Activated T-helper 1 cell treated with anti-CD3 and anti-CD28 coated beads, Interleukin-2, amount 50 U/mL, for 16 hours (primary cell): ENCODE data around the gene CYS1.
A peak's percentile ranks its signal among the peaks of the same experiment; 100 is the strongest.

Experiments used
- DNase-seq, 2 donors: peaks; one replicate each; pipeline ENCODE4 v3.0.0-alpha.2; 2020; ENCODE audit warnings: low read depth in 1 of 2, low spot score in 1 of 2

Gene CYS1

GRCh38 chr2:10072656-10073480 is 7.3 kb downstream of the CYS1 start:
- DNase-seq = peak; percentile 55 to 64

GRCh38 chr2:10071595-10071994 is 8.6 kb downstream of the CYS1 start:
- no peak for DNase-seq

DNA sequence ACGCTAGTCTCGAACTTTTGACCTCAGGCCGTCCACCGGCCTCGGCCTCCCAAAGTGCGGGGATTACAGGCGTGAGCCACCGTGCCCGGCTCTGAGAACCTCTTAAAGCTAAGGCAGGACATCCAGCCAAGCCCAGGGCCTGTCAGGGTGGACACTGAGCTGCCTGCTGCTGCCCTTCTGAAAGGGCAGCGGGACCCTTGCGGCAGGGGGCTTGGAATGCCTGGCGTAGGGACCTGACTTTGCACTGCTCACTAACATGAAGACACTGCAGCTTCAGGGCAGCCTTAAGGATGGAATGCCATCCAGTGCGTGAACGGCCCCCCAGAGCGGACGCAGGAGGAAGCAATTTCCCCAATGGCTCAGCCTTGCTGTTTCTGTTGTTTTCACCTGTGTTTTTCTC is 9.0 kb downstream of the CYS1 start:
- no peak for DNase-seq

DNA sequence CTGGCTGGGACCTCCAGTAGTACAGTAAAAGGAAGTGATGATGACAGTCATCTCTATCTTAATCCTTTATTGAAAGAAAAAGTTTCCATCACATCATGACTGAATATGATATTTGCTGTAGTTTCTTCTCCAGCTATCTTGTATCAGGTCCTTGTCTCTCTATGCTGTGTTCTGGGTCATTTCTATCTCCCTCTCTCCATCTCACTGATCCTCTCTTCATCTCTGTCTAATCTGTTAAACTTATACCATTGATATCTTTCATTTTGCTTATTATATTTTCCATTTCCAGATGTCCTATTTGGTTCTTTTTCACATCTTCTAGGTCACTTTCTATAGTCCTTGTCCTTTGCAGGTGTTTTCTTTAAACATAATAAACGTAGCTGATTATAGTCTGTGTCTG is 12.3 kb downstream of the CYS1 start:
- no peak for DNase-seq

GRCh38 chr2:10067330-10067729 is 12.9 kb downstream of the CYS1 start:
- DNase-seq = no peak

DNA sequence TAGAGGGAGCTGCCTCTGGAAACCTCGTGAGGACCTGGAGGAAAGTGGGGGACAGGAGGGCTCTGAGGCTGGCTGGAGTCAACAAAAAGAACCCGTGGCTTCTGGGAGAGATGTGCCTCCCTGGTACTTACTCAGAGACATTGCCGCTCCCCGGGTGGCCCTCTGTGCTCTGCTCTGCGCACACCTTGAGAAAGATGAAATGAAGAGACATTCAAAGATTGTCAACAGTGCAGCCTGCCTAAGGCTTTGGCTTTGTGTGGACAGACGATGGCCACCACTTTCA is 14.5 kb downstream of the CYS1 start:
- no peak for DNase-seq

GRCh38 chr2:10064932-10065772 is 15.1 kb downstream of the CYS1 start:
- DNase-seq = no peak

GRCh38 chr2:10063566-10063965 is 16.6 kb downstream of the CYS1 start:
- no peak for DNase-seq

DNA sequence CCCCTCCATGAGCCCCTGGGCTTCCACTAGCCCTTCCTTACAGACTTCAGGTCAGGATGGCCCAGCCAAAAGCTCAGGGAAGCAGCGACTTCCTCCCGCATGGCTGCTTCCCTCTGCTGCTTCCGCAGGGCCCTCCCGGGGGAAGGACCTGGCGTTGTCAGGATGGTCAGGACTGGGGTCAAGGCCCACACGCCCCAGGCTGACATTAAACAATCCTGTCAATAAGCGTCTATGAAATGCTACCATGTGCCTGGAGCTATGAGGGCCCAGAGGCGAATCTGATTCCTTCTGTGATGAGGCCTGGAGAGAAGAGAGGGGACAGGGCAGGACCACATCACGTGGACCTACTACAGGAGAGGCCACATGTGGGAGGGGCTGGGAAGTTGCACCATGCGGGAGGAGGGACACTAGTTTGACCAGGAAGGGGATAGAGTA is 17.3 kb downstream of the CYS1 start:
- no peak for DNase-seq

GRCh38 chr2:10061221-10061925 is 18.8 kb downstream of the CYS1 start:
- DNase-seq = no peak

DNA sequence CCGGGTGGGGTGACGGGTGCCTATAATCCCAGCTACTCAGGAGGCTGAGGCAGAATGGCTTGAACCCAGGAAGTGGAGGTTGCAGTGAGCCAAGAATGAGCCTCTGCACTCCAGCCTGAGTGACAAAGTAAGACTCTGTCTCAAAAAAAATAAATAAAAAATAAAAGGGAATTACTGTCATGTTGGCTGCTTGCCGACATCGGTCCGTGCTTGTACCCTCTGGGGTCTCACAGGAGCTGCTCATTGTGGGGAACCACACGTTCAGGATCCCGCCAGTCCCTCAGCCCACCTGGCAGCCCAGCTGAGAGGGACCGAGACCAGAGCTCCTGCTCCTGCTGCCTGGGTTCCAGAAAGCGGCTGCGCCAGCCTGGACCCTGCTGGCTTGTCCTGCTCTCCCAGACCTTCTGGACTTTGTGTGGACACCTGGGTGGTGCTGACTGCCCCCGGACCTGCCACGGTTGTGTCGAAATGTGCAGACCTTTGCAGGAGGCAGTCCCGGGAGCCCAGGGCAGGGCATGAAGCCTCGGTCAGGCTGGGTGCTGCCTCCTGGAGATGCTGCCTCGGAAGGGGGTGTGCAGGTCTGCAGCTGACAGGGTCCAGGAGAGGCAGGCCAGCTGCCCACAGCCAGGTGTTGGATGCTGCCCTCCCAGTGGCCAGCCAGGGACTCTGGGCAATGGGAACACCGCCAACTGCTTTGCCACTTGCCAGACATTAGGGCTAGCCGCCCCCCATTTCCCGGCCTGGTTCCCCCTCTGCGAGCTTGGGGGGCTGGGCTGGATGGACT is 20.5 kb downstream of the CYS1 start:
- DNase-seq = no peak

DNA sequence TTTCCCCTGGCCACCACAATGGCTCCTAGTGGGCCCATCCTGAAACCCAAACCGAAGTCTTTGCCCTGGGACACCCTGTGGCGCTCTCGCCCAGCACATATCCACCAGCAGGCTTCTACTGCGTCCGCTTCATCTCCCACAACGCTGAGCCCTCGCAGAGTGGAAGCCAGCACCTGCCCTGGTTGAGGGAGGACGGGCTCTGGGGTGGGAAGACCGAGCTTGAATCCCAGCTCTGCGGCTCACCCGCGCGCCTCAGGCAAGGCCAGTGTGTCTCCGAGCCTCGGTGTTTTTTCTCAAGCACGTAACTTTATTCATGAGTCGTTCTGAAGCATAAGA is 21.2 kb downstream of the CYS1 start:
- DNase-seq = no peak

DNA sequence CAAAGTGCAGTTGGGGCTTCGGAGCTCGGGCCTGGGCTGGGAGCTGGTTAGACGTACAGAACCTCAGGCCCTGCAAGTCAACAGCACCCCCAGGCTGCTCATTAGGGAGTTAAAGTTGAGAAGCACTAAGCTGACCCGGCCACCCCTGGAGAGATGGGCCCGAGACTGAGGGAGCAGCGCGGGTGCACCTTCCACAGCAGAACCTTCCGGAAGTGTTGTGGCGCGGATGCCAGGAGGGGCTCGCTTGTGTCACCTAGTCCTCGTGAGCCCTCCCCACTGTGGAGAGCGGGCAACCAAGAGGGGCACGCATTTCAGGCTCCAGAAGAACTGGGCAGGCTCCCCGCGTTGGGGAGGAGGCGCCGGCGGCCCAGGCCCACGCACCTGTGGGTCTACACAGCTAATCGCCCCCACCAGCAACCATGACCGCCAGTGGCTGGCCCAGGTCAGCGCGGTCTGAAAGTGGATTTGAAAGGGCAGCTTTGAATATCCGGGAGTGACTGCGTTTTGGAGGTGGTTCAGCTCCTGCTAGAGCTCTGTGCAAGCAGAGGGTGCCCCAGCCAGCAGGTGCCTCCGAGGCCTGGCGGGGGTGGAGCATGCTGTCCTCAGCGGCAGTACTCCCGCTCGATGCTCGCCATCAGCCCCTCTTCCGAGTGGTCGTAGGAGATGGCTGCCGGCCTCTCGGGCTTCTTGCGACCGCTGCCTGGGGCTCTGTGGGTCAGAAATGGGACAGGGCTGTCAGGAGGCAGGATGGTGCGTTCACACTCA is 21.8 kb downstream of the CYS1 start:
- DNase-seq = no peak

DNA sequence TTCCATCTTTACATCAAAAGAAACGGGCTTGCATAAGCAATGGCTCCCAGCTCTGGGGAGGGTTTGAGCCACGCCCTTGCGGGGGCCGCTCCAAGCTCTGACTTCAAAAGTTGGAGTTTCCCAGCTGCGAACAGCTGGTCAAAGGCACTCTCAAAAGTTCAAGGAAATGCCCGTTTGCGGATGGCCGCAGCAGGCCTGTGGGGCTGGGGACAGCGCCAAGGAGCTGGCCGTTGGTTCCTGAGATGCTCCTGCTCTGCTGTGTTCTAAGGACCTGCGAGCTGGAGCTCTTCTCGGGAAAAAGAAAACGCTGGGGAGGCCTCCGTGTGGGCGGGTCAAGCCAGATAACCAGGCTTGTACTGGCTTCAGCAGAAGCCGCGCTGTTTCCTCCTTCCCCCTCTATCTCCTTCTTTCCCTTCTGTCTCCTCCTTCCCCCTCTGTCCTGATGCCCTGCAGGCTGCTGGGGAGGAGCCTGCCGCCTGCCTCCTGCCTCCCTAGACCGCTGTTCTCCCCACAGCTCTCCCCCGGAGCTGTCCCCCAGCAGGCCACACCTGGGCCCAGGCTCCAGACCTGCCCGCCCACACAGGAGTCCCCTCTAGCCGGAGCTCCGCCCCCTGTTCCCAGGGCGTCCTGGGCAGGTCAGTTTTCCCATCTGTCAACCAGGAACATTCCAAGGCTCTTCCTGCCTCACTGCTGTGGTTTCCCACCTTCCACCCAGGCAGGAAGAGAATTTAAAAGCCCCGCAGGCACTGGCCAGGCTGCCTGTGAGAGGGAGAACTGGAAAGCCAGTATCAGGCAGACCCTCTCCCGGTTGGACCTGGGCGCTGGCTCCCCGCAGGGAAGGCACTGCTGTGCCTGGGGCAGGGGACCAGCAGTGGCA is 22.7 kb downstream of the CYS1 start:
- no peak for DNase-seq

GRCh38 chr2:10056439-10056838 is 23.8 kb downstream of the CYS1 start:
- no peak for DNase-seq

DNA sequence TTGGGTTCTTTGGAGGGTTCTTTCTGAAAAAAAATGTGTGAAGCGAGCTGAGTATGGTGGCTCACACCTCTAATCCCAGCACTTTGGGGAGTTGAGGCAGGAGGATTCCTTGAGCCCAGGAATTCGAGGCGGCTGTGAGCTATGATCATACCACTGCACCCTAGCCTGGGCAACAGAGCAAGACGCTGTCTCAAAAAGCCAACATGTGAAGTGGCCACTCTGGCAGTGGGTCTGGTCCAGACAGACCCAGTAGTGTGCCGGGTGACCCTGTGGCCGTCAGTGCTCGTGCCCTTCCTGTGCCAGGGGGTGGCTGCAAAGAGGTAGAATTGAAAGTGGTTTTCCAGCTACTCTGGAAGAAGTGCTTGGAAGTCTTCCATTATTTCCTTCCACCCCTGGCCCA is 25.2 kb downstream of the CYS1 start:
- DNase-seq = no peak

GRCh38 chr2:10054424-10054823 is 25.8 kb downstream of the CYS1 start:
- no peak for DNase-seq

GRCh38 chr2:10053351-10053750 is 26.9 kb downstream of the CYS1 start:
- no peak for DNase-seq

DNA sequence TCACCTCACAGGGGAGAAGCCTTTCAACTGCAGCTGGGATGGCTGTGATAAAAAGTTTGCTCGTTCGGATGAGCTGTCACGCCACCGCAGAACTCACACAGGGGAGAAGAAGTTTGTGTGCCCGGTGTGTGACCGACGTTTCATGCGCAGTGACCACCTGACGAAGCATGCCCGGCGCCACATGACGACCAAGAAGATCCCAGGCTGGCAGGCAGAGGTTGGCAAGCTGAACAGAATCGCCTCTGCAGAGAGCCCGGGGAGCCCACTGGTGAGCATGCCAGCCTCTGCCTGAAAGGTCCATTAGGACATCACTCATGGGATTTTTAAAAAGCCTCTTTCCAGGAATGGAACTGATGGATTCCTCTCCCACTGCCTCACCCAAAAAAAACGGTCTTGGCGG is 28.0 kb downstream of the CYS1 start:
- no peak for DNase-seq
